Neural progenitor cell (in vitro differentiated cells): ENCODE measurements around the gene SHKBP1. TPM values are rescaled to one million over a fixed set of nuclear protein-coding genes. Genes with fewer than 3 reads are reported as not detected.

ENCODE experiments used
- DNase-seq: peaks from one replicate; pipeline ENCODE4 v3.0.0-alpha.2; 2016; ENCODE audit warnings: low spot score
- H2AFZ ChIP-seq: fragments of 200-600 bp; sonication (generic); replicated peaks from 2 replicates; pipeline ENCODE4 v1.6.1; 2016; ENCODE audit warnings: antibody characterized with exemption
- H3F3A ChIP-seq: fragments of 200-600 bp; sonication (generic); 2 replicates; pipeline ENCODE4 v1.6.1; 2016; ENCODE audit warnings: antibody characterized with exemption, low read depth
- H3K27ac ChIP-seq: fragments of 200-600 bp; sonication (generic); 2 replicates; pipeline ENCODE4 v1.5.1; 2016; ENCODE audit warnings: mild to moderate bottlenecking
- H3K27me3 ChIP-seq: fragments of 200-600 bp; sonication (generic); 2 replicates; pipeline ENCODE4 v1.6.1; 2016; ENCODE audit warnings: mild to moderate bottlenecking, moderate library complexity
- H3K36me3 ChIP-seq: fragments of 200-600 bp; sonication (generic); 2 replicates; pipeline ENCODE4 v1.5.1; 2016
- H3K4me1 ChIP-seq: fragments of 200-600 bp; sonication (generic); 2 replicates; pipeline ENCODE4 v1.6.1; 2016; ENCODE audit warnings: mixed run types
- H3K4me2 ChIP-seq: fragments of 200-600 bp; sonication (generic); 2 replicates; pipeline ENCODE4 v1.6.1; 2016
- H3K4me3 ChIP-seq: fragments of 200-600 bp; sonication (generic); 2 replicates; pipeline ENCODE4 v1.5.1; 2016
- H3K79me2 ChIP-seq: fragments of 200-600 bp; sonication (generic); 2 replicates; pipeline ENCODE4 v1.6.1; 2016; ENCODE audit warnings: low read depth
- H3K9ac ChIP-seq: fragments of 200-600 bp; sonication (generic); 2 replicates; pipeline ENCODE4 v1.6.1; 2016
- H3K9me3 ChIP-seq: fragments of 200-600 bp; sonication (generic); 2 replicates; pipeline ENCODE4 v1.5.1; 2016; ENCODE audit warnings: low read depth
- H4K20me1 ChIP-seq: fragments of 200-600 bp; sonication (generic); 2 replicates; pipeline ENCODE4 v1.6.1; 2016; ENCODE audit warnings: low read depth
- H3K27ac Mint-ChIP-seq: 3 replicates; pipeline ENCODE4 v1.8.0; 2021; ENCODE audit warnings: mixed read lengths
- H3K27me3 Mint-ChIP-seq: 2 replicates; pipeline ENCODE4 v1.8.0; 2022; ENCODE audit warnings: low read depth, mild to moderate bottlenecking, inconsistent platforms, moderate library complexity, mixed read lengths; ENCODE audit not compliant: insufficient read depth
- H3K36me3 Mint-ChIP-seq: 3 replicates; pipeline ENCODE4 v1.8.0; 2021; ENCODE audit warnings: mixed read lengths
- H3K4me1 Mint-ChIP-seq: 3 replicates; pipeline ENCODE4 v1.8.0; 2021; ENCODE audit warnings: mixed read lengths
- H3K4me3 Mint-ChIP-seq: 3 replicates; pipeline ENCODE4 v1.8.0; 2021; ENCODE audit warnings: mild to moderate bottlenecking, moderate library complexity, mixed read lengths
- H3K9me3 Mint-ChIP-seq: 3 replicates; pipeline ENCODE4 v1.8.0; 2020; ENCODE audit warnings: mixed read lengths
- CTCF ChIP-seq: fragments of 200-600 bp; sonication (generic); IDR thresholded peaks from 2 replicates; pipeline ENCODE4 v1.5.1; 2017; ENCODE audit warnings: antibody characterized with exemption, mild to moderate bottlenecking
- EZH2 ChIP-seq: fragments of 200-600 bp; sonication (generic); IDR thresholded peaks from 2 replicates; pipeline ENCODE4 v1.6.1; 2017; ENCODE audit warnings: antibody characterized with exemption, mild to moderate bottlenecking, moderate library complexity
- EZH2phosphoT487 ChIP-seq: fragments of 200-600 bp; sonication (generic); IDR thresholded peaks from 2 replicates; pipeline ENCODE4 v1.6.1; 2017; ENCODE audit warnings: antibody characterized with exemption
- total RNA-seq: library from RNA; depleted of rRNA; stranded (reverse); fragments of >200 nt; gene quantifications from 2 replicates; pipeline ENCODE4 v1.2.3, GENCODE V29; 2015; ENCODE audit warnings: low replicate concordance

The SHKBP1 gene
- total RNA-seq, 1 donor from 2014 or later, result 20.6 TPM

DNA sequence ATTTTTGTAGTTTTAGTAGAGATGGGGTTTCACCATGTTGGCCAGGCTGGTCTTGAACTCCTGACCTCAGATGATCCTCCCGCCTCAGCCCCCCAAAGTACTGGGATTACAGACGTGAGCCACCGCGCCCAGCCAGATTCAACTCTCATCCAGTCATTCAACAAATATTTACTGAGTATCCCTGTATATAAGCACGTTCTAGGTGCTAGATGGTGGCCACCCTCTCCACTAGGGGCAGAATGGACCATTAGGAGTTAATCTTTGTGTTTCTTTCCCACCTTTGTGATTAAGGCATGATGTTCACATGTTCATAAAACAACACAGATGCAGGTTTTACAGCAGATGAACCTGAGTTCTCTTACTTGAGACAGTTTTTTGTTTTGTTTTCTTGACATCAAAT is 7.3 kb downstream of the SHKBP1 start:
- no peaks in the 10 kb centered on the region for H3K36me3 ChIP-seq
- H3K36me3 Mint-ChIP-seq, result peaks cover 11% of the 10 kb centered on the region
- peak; percentile 38 for TF ChIP-seq CTCF
- TF ChIP-seq EZH2, result no peak
- TF ChIP-seq EZH2phosphoT487, result no peak

GRCh38 chr19:40585241-40585981 is 8.7 kb downstream of the SHKBP1 start:
- Histone ChIP-seq H3K27ac (no peak overlapping the region), H3K4me1 (peaks cover 7% of the 10 kb centered on the region), H3K9ac (no peak overlapping the region), H3K9me3 (no peaks in the 10 kb centered on the region), H4K20me1 (no peaks in the 10 kb centered on the region), H3K27me3 (no peaks in the 10 kb centered on the region), H3K79me2 (no peaks in the 10 kb centered on the region), H3K36me3 (no peaks in the 10 kb centered on the region), H3F3A (no peaks in the 10 kb centered on the region), H3K4me2 (no peak overlapping the region), H2AFZ (no peak overlapping the region), H3K4me3 (no peak overlapping the region)
- Mint-ChIP-seq H3K9me3 (no peaks in the 10 kb centered on the region), H3K27me3 (peaks cover 8% of the 10 kb centered on the region), H3K4me1 (peaks cover 8% of the 10 kb centered on the region), H3K27ac (no peak overlapping the region), H3K36me3 (peaks cover 11% of the 10 kb centered on the region), H3K4me3 (no peak overlapping the region)
- no peak for TF ChIP-seq CTCF
- TF ChIP-seq EZH2phosphoT487, result no peak
- DNase-seq, result no peak

More for the DNA sequence above, 7.3 kb downstream of the SHKBP1 start:
- no peaks in the 10 kb centered on the region for H3K4me1 ChIP-seq
- no peaks in the 10 kb centered on the region for H4K20me1 ChIP-seq
- no peak overlapping the region for H3K4me3 ChIP-seq
- H3K9ac ChIP-seq, result no peak overlapping the region
- H3F3A ChIP-seq, result peaks cover 3% of the 10 kb centered on the region
- DNase-seq, result no peak
- H3K27ac ChIP-seq, result no peak overlapping the region
- H3K79me2 ChIP-seq, result no peaks in the 10 kb centered on the region
- H3K9me3 ChIP-seq, result no peaks in the 10 kb centered on the region
- Mint-ChIP-seq H3K27ac (no peak overlapping the region), H3K9me3 (no peaks in the 10 kb centered on the region), H3K27me3 (peaks cover 8% of the 10 kb centered on the region), H3K4me1 (no peaks in the 10 kb centered on the region), H3K4me3 (no peak overlapping the region)
- H3K27me3 ChIP-seq, result no peaks in the 10 kb centered on the region
- H2AFZ ChIP-seq, result no peak overlapping the region
- H3K4me2 ChIP-seq, result no peak overlapping the region

- peaks cover 9% of the 10 kb centered on the region for H3K36me3 Mint-ChIP-seq
Observed at GRCh38 chr19:40585982-40586422, 9.3 kb downstream of the SHKBP1 start.

DNA sequence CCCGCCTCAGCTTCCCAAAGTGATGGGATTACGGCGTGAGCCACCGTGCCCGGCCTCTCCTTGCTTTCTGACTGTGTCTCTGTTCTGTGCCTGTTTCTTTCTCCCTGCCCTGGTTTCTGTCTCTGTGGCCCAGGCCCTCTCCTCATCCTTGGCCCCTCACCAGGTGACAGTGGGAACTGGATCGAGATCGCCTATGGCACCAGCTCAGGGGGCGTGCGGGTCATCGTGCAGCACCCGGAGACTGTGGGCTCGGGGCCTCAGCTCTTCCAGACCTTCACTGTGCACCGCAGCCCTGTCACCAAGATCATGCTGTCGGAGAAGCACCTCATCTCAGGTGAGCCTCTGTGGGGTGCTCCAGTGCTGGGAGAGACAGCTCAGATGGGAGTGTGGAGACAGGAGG is 9.9 kb downstream of the SHKBP1 start:
- no peak overlapping the region for H3K4me3 ChIP-seq
- peaks cover 10% of the 10 kb centered on the region for H3K4me1 ChIP-seq
- peak overlapping the region; percentile 31 for H3K4me3 Mint-ChIP-seq
- H3K27ac Mint-ChIP-seq, result no peak overlapping the region
- no peaks in the 10 kb centered on the region for H4K20me1 ChIP-seq
- no peaks in the 10 kb centered on the region for H3K79me2 ChIP-seq
- no peak for TF ChIP-seq CTCF
- no peak for TF ChIP-seq EZH2phosphoT487
- no peak for TF ChIP-seq EZH2
- DNase-seq, result no peak
- H3K9me3 ChIP-seq, result no peaks in the 10 kb centered on the region
- H3K36me3 Mint-ChIP-seq, result peaks cover 9% of the 10 kb centered on the region
- no peaks in the 10 kb centered on the region for H3K9me3 Mint-ChIP-seq
- peaks cover 10% of the 10 kb centered on the region for H3F3A ChIP-seq
- H3K4me1 Mint-ChIP-seq, result peaks cover 18% of the 10 kb centered on the region
- H3K27me3 ChIP-seq, result no peaks in the 10 kb centered on the region
- no peak overlapping the region for H3K27ac ChIP-seq
- no peaks in the 10 kb centered on the region for H3K36me3 ChIP-seq
- H3K27me3 Mint-ChIP-seq, result peaks cover 5% of the 10 kb centered on the region
- no peak overlapping the region for H3K4me2 ChIP-seq
- H3K9ac ChIP-seq, result no peak overlapping the region
- H2AFZ ChIP-seq, result no peak overlapping the region

More at GRCh38 chr19:40585982-40586422, 9.3 kb downstream of the SHKBP1 start:
- Histone ChIP-seq H4K20me1 (no peaks in the 10 kb centered on the region), H2AFZ (no peak overlapping the region), H3K4me2 (no peak overlapping the region), H3K4me1 (peaks cover 10% of the 10 kb centered on the region), H3K36me3 (no peaks in the 10 kb centered on the region), H3K79me2 (no peaks in the 10 kb centered on the region), H3K9ac (no peak overlapping the region), H3K27ac (no peak overlapping the region), H3F3A (peaks cover 4% of the 10 kb centered on the region), H3K27me3 (no peaks in the 10 kb centered on the region), H3K4me3 (no peak overlapping the region), H3K9me3 (no peaks in the 10 kb centered on the region)
- Mint-ChIP-seq H3K27ac (no peak overlapping the region), H3K4me1 (peaks cover 13% of the 10 kb centered on the region), H3K27me3 (peaks cover 8% of the 10 kb centered on the region), H3K4me3 (no peak overlapping the region), H3K9me3 (no peaks in the 10 kb centered on the region)
- no peak for TF ChIP-seq EZH2phosphoT487
- no peak for DNase-seq
